GM19468 (cell line): ENCODE data around the gene BCL2L2.
"Not testable (repeated sequence)": the region's sequence is repeated elsewhere in the genome, so short reads cannot be mapped to it uniquely, and the experiment has no call there.

Experiments used
- ATAC-seq: cut with Tn5 transposase; IDR thresholded peaks from one replicate; pipeline ENCODE4 v1.9.1; 2021; ENCODE audit warnings: mild to moderate bottlenecking, moderate library complexity, moderate number of reproducible peaks; ENCODE audit not compliant: unreplicated experiment; ENCODE audit errors: extremely low read depth

Gene BCL2L2

GRCh38 chr14:23322568-23323517 lies 16.2 kb downstream of the BCL2L2 start:
- no peak for ATAC-seq

- ATAC-seq = no peak
Observed at GRCh38 chr14:23323838-23324454, 17.3 kb downstream of the BCL2L2 start.

- no peak for ATAC-seq
Observed at GRCh38 chr14:23324455-23324846, 17.8 kb downstream of the BCL2L2 start.

- ATAC-seq = no peak
Observed at GRCh38 chr14:23324993-23325392, 18.4 kb downstream of the BCL2L2 start.

GRCh38 chr14:23325746-23326145 lies 19.1 kb downstream of the BCL2L2 start:
- not testable (repeated sequence) for ATAC-seq

GRCh38 chr14:23326491-23327332 lies 20.1 kb downstream of the BCL2L2 start:
- ATAC-seq = no peak

GRCh38 chr14:23327947-23328744 lies 21.5 kb downstream of the BCL2L2 start:
- ATAC-seq = no peak

GRCh38 chr14:23335623-23336022 lies 29.0 kb downstream of the BCL2L2 start:
- no peak for ATAC-seq

- no peak for ATAC-seq
Observed at GRCh38 chr14:23339506-23340268, 33.1 kb downstream of the BCL2L2 start.

GRCh38 chr14:23344481-23344880 lies 37.8 kb downstream of the BCL2L2 start:
- ATAC-seq = no peak

- ATAC-seq = no peak
Observed at GRCh38 chr14:23345987-23346692, 39.5 kb downstream of the BCL2L2 start.

GRCh38 chr14:23346693-23347405 lies 40.2 kb downstream of the BCL2L2 start:
- ATAC-seq = no peak

- ATAC-seq = no peak
Observed at GRCh38 chr14:23347406-23348296, 41.0 kb downstream of the BCL2L2 start.

GRCh38 chr14:23348297-23348655 lies 41.6 kb downstream of the BCL2L2 start:
- no peak for ATAC-seq

- ATAC-seq = no peak
Observed at GRCh38 chr14:23349156-23349845, 42.7 kb downstream of the BCL2L2 start.
